Activated CD4-positive, alpha-beta memory T cell treated with anti-CD3 and anti-CD28 coated beads for 36 hours (primary cell): ENCODE measurements around the gene FAM8A1. TPM values are rescaled to one million over a fixed set of nuclear protein-coding genes. Genes with fewer than 3 reads are reported as not detected.

Experiments used
- CTCF ChIA-PET: fragments of 350-600 bp; sonication (Branson Sonifier 250); formaldehyde crosslinking; loops from one replicate; lab custom pipeline; 2021; ENCODE audit warnings: antibody characterized with exemption, inconsistent platforms; lab: Charles Lee
- POLR2A ChIA-PET: fragments of 350-600 bp; sonication (Branson Sonifier 250); formaldehyde crosslinking; loops from one replicate; lab custom pipeline; 2021; ENCODE audit warnings: antibody characterized with exemption; lab: Charles Lee
- DNase-seq: peaks from one replicate; pipeline ENCODE4 v3.0.0-alpha.2; 2020
- H3K27ac Mint-ChIP-seq: one replicate; pipeline ENCODE4 v1.8.0; 2021; ENCODE audit warnings: mixed read lengths
- H3K27me3 Mint-ChIP-seq: one replicate; pipeline ENCODE4 v1.8.0; 2021; ENCODE audit warnings: mixed read lengths
- H3K36me3 Mint-ChIP-seq: one replicate; pipeline ENCODE4 v1.8.0; 2021; ENCODE audit warnings: mixed read lengths
- H3K4me1 Mint-ChIP-seq: one replicate; pipeline ENCODE4 v1.8.0; 2021; ENCODE audit warnings: low read depth, mixed read lengths
- H3K4me3 Mint-ChIP-seq: one replicate; pipeline ENCODE4 v1.8.0; 2021; ENCODE audit warnings: mild to moderate bottlenecking, mixed read lengths
- H3K9me3 Mint-ChIP-seq: one replicate; pipeline ENCODE4 v1.8.0; 2021; ENCODE audit warnings: mixed read lengths
- intact Hi-C: fragments of 100-400 bp; cut with micrococcal nuclease; formaldehyde crosslinking; loops from one replicate; pipeline ENCODE4 v1.15.1; 2023
- total RNA-seq, 2 experiments: library from RNA; stranded (reverse); gene quantifications; one replicate each; pipeline ENCODE4 v1.2.3, GENCODE V29; 2021

Gene FAM8A1
- total RNA-seq, 2 experiments from 2014 or later = 5.0 to 5.1 TPM

- H3K36me3 Mint-ChIP-seq = peaks cover 9% of the 10 kb centered on the region
- H3K4me3 Mint-ChIP-seq = no peak overlapping the region
- no peaks in the 10 kb centered on the region for H3K9me3 Mint-ChIP-seq
- ChIA-PET POLR2A (interaction anchor here (0.7 kb wide), 1 partner anchor 103 kb away, joined by 4 read pairs; no protein-coding TSS in a partner anchor), CTCF (interaction anchor here (1.0 to 1.5 kb wide), 2 partner anchors 30 to 103 kb away, joined by 3 to 4 read pairs; no protein-coding TSS in a partner anchor)
- no peak for DNase-seq
- intact Hi-C loops = loop anchor here (5.0 to 10.0 kb wide), 4 partner anchors 199 to 659 kb away; partner anchors contain the start of gene DEK
- no peak overlapping the region for H3K27ac Mint-ChIP-seq
- no peaks in the 10 kb centered on the region for H3K27me3 Mint-ChIP-seq
- peaks cover 37% of the 10 kb centered on the region for H3K4me1 Mint-ChIP-seq
Measured at GRCh38 chr6:17602888-17603287, 2.8 kb downstream of the FAM8A1 start.

GRCh38 chr6:17606606-17607005 lies 6.5 kb downstream of the FAM8A1 start:
- DNase-seq = no peak
- Mint-ChIP-seq H3K27ac (no peak overlapping the region), H3K27me3 (no peaks in the 10 kb centered on the region), H3K4me1 (peaks cover 25% of the 10 kb centered on the region), H3K4me3 (no peak overlapping the region), H3K9me3 (no peaks in the 10 kb centered on the region), H3K36me3 (peaks cover 8% of the 10 kb centered on the region)
- intact Hi-C loops = loop anchor here (10.0 kb wide), 1 partner anchor 388 kb away; no protein-coding TSS in a partner anchor
- ChIA-PET CTCF (interaction anchor here (0.6 kb wide), 1 partner anchor 250 kb away, joined by 3 read pairs; no protein-coding TSS in a partner anchor), POLR2A (no interaction called here)

GRCh38 chr6:17610835-17611234 lies 10.7 kb downstream of the FAM8A1 start:
- Mint-ChIP-seq H3K27me3 (no peaks in the 10 kb centered on the region), H3K4me1 (no peaks in the 10 kb centered on the region), H3K27ac (no peak overlapping the region), H3K36me3 (peaks cover 14% of the 10 kb centered on the region), H3K4me3 (no peak overlapping the region), H3K9me3 (no peaks in the 10 kb centered on the region)
- POLR2A ChIA-PET = interaction anchor here (2.1 kb wide), 1 partner anchor 10 kb away, joined by 6 read pairs; no protein-coding TSS in a partner anchor
- DNase-seq = no peak
- intact Hi-C loops = loop anchor here (5.0 kb wide), 1 partner anchor 41 kb away; no protein-coding TSS in a partner anchor
- CTCF ChIA-PET = interaction anchor here (0.9 kb wide), 1 partner anchor 11 kb away, joined by 3 read pairs; the partner anchor contains the start of gene FAM8A1

- POLR2A ChIA-PET = no interaction called here
- CTCF ChIA-PET = no interaction called here
- Mint-ChIP-seq H3K9me3 (no peaks in the 10 kb centered on the region), H3K27ac (no peak overlapping the region), H3K4me1 (no peaks in the 10 kb centered on the region), H3K36me3 (peaks cover 23% of the 10 kb centered on the region), H3K4me3 (no peak overlapping the region), H3K27me3 (no peaks in the 10 kb centered on the region)
- DNase-seq = no peak
- intact Hi-C loops = loop anchor here (5.0 kb wide), 1 partner anchor 40 kb away; no protein-coding TSS in a partner anchor
Measured at GRCh38 chr6:17612048-17612447, 11.9 kb downstream of the FAM8A1 start.

- H3K36me3 Mint-ChIP-seq = peaks cover 45% of the 10 kb centered on the region
- no peak for DNase-seq
- CTCF ChIA-PET = no interaction called here
- H3K27me3 Mint-ChIP-seq = no peaks in the 10 kb centered on the region
- POLR2A ChIA-PET = no interaction called here
- intact Hi-C loops = no loop called here
- H3K4me1 Mint-ChIP-seq = peaks cover 4% of the 10 kb centered on the region
- no peak overlapping the region for H3K4me3 Mint-ChIP-seq
- H3K9me3 Mint-ChIP-seq = no peaks in the 10 kb centered on the region
- H3K27ac Mint-ChIP-seq = no peak overlapping the region
Measured at GRCh38 chr6:17615794-17616193, 15.7 kb downstream of the FAM8A1 start.

DNA sequence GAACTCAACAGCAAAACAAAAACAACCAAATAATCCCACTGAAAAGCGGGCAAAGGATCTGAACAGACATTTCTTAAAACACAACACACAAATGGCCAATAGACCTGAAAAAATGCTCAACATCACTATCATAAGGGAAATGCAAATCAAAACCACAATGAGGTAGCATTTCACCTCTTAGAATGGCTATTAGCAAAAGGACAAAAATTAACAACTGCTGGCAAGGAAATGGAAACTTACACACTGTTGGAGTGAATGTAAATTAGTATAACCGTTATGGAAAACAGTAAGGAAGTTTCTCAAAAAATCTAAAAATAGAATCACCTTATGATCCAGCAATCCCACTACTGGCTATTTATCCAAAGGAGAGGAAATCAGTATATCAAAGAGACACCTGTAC lies 20.9 kb downstream of the FAM8A1 start:
- intact Hi-C loops = no loop called here
- no peak overlapping the region for H3K27ac Mint-ChIP-seq
- POLR2A ChIA-PET = interaction anchor here (0.6 kb wide), 1 partner anchor 640 kb away, joined by 3 read pairs; no protein-coding TSS in a partner anchor
- peaks cover 19% of the 10 kb centered on the region for H3K4me1 Mint-ChIP-seq
- CTCF ChIA-PET = interaction anchor here (1.2 kb wide), 1 partner anchor 21 kb away, joined by 3 read pairs; the partner anchor contains the start of gene FAM8A1
- H3K36me3 Mint-ChIP-seq = peaks cover 58% of the 10 kb centered on the region
- no peak for DNase-seq
- no peaks in the 10 kb centered on the region for H3K27me3 Mint-ChIP-seq
- no peaks in the 10 kb centered on the region for H3K9me3 Mint-ChIP-seq
- no peak overlapping the region for H3K4me3 Mint-ChIP-seq

DNA sequence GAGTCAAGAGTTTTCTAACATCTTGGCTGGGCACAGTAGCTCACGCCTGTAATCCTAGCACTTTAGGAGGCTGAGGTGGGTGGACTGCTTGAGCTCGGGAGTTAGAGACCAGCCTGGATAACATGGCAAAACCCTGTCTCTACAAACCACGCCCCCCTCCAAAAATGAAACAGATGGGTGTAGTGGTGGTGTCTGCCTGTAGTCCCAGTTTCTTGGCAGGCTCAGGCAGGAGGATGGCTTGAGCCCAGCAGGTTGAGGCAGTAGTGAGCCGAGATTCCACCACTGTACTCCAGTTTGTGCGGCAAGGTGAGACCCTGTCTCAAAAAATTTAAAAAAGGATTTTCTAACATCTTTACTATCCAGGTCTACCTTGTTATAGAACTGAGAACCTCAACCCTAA lies 22.0 kb downstream of the FAM8A1 start:
- Mint-ChIP-seq H3K36me3 (peaks cover 52% of the 10 kb centered on the region), H3K4me1 (peaks cover 19% of the 10 kb centered on the region), H3K9me3 (no peaks in the 10 kb centered on the region), H3K4me3 (no peak overlapping the region), H3K27ac (no peak overlapping the region), H3K27me3 (no peaks in the 10 kb centered on the region)
- no peak for DNase-seq
- CTCF ChIA-PET = no interaction called here
- intact Hi-C loops = no loop called here
- POLR2A ChIA-PET = no interaction called here

- Mint-ChIP-seq H3K4me3 (no peak overlapping the region), H3K4me1 (peaks cover 29% of the 10 kb centered on the region), H3K27ac (no peak overlapping the region), H3K36me3 (peaks cover 60% of the 10 kb centered on the region), H3K9me3 (no peaks in the 10 kb centered on the region), H3K27me3 (no peaks in the 10 kb centered on the region)
- intact Hi-C loops = no loop called here
- POLR2A ChIA-PET = no interaction called here
- CTCF ChIA-PET = no interaction called here
- no peak for DNase-seq
Measured at GRCh38 chr6:17624396-17624795, 24.3 kb downstream of the FAM8A1 start.

DNA sequence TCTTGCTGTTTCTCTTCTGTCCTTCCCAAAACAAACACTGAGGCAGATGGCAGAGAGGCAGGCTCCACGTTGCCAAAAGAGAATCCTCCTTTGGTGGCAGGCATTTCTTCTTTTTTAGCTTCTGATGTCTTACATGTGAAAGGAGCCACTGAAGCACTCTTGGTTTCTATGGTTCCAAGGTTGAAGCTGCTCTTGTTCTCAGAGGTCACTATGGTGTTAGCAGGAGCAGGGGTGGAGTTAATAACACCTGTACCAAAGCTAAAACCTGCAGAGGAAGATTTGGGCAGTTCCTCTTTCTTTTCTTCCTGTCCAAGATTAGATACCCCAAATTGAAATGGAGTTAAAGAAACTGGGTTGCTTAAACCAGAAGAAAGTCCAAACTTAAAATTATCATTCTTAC lies 28.8 kb downstream of the FAM8A1 start:
- no peaks in the 10 kb centered on the region for H3K9me3 Mint-ChIP-seq
- H3K4me1 Mint-ChIP-seq = peaks cover 37% of the 10 kb centered on the region
- no peaks in the 10 kb centered on the region for H3K27me3 Mint-ChIP-seq
- POLR2A ChIA-PET = no interaction called here
- intact Hi-C loops = no loop called here
- H3K36me3 Mint-ChIP-seq = peaks cover 63% of the 10 kb centered on the region
- no peak overlapping the region for H3K27ac Mint-ChIP-seq
- CTCF ChIA-PET = no interaction called here
- no peak overlapping the region for H3K4me3 Mint-ChIP-seq
- DNase-seq = no peak

GRCh38 chr6:17629824-17630510 lies 29.9 kb downstream of the FAM8A1 start:
- H3K4me3 Mint-ChIP-seq = no peak overlapping the region

DNA sequence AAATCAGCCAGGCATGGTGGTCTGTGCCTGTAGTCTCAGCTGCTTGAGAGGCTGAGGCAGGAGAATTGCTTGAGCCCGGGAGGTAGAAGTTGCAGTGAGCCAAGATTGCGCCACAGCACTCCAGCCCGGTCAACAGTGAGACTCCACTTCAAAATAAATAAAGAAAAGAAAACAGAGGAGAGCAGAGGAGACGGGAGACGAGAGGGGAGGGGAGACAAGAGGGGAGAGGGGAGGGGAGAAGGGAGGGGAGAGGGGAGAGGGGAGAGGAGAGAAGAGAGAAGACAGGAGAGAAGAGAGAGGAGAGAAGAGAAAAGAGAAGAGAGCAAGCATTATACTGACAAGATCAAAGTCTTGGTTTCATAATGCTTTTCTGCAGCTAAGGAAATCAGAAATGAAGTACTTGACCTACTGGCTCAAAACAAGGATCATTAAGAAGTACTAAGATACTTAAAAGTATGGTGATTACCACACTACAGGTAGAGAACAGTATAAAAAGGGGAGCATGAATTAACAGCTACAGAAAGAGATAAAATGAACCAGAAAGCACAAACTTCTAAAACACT lies 30.5 kb downstream of the FAM8A1 start:
- Mint-ChIP-seq H3K4me1 (peaks cover 43% of the 10 kb centered on the region), H3K36me3 (peaks cover 63% of the 10 kb centered on the region), H3K9me3 (no peaks in the 10 kb centered on the region), H3K27ac (no peak overlapping the region), H3K27me3 (no peaks in the 10 kb centered on the region), H3K4me3 (no peak overlapping the region)
- POLR2A ChIA-PET = no interaction called here
- CTCF ChIA-PET = no interaction called here
- intact Hi-C loops = no loop called here
- DNase-seq = no peak

More at GRCh38 chr6:17629824-17630510, 29.9 kb downstream of the FAM8A1 start:
- ChIA-PET CTCF (no interaction called here), POLR2A (no interaction called here)
- DNase-seq = no peak
- no peak overlapping the region for H3K27ac Mint-ChIP-seq
- intact Hi-C loops = no loop called here
- H3K27me3 Mint-ChIP-seq = no peaks in the 10 kb centered on the region
- H3K4me1 Mint-ChIP-seq = peaks cover 38% of the 10 kb centered on the region
- no peaks in the 10 kb centered on the region for H3K9me3 Mint-ChIP-seq
- peaks cover 64% of the 10 kb centered on the region for H3K36me3 Mint-ChIP-seq

DNA sequence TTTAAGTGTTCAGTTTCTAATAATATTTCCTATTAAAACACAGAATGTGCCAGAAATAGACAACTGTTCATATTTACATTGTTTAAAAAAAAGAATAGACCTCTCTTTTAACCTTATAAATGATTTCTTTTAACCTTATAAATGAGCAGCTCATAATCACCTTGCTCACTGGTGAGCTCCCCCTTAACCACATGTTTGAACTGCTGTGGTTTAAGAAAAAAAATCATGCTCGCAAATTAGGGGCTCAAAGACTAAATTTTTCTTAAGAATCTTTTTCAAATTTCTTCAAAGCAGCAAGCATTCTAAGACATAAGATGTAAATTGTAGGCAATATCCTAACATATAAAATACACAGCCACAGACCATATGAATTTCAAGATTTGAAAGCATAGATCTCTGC lies 32.8 kb downstream of the FAM8A1 start:
- Mint-ChIP-seq H3K27me3 (no peaks in the 10 kb centered on the region), H3K9me3 (no peaks in the 10 kb centered on the region), H3K36me3 (peaks cover 70% of the 10 kb centered on the region), H3K27ac (peak overlapping the region; percentile 75), H3K4me3 (no peak overlapping the region), H3K4me1 (peaks cover 48% of the 10 kb centered on the region)
- intact Hi-C loops = loop anchor here (1.0 kb wide), 2 partner anchors 33 to 40 kb away; partner anchors contain the start of gene FAM8A1
- no peak for DNase-seq
- POLR2A ChIA-PET = interaction anchor here (2.1 kb wide), 1 partner anchor 33 kb away, joined by 4 read pairs; the partner anchor contains the start of gene FAM8A1
- CTCF ChIA-PET = interaction anchor here (1.8 kb wide), 1 partner anchor 30 kb away, joined by 3 read pairs; no protein-coding TSS in a partner anchor
